Gastrocnemius medialis (tissue), 4 donors: ENCODE measurements around the gene ABR. TPM values are rescaled to one million over a fixed set of nuclear protein-coding genes. Genes with fewer than 3 reads are reported as not detected.

Source experiments
- ATAC-seq, 2 donors: fragments of 150-250 bp; one replicate each; pipeline ENCODE4 v1.9.1; 2016
- DNase-seq, 2 donors: peaks; one replicate each; pipeline ENCODE4 v3.0.0-alpha.2; 2019
- H3K27ac ChIP-seq, 4 donors: fragments of 200-600 bp; sonication (generic); 1 replicate in 1 of 4; 2 replicates in 3 of 4; pipeline ENCODE4 v1.5.1; 2016 to 2018; ENCODE audit warnings: mild to moderate bottlenecking in 2 of 4, moderate library complexity in 1 of 4
- H3K27me3 ChIP-seq, 3 donors: fragments of 200-600 bp; sonication (generic) in 2 of 3; 1 replicate in 1 of 3; 2 replicates in 2 of 3; pipeline versions ENCODE4 v1.5.1 to v1.6.0; 2016 to 2019; ENCODE audit warnings: mild to moderate bottlenecking in 1 of 3, moderate library complexity in 1 of 3
- H3K36me3 ChIP-seq, 2 donors: fragments of 200-600 bp; sonication (generic) in 1 of 2; one replicate each; pipeline ENCODE4 v1.5.1; 2017 to 2018
- H3K4me1 ChIP-seq, 2 donors: fragments of 200-600 bp; sonication (generic) in 1 of 2; one replicate each; pipeline ENCODE4 v1.5.1; 2016 to 2017; ENCODE audit warnings: mild to moderate bottlenecking in 2 of 2
- H3K4me3 ChIP-seq, 4 donors: fragments of 200-600 bp; sonication (generic) in 3 of 4; 1 replicate in 1 of 4; 2 replicates in 3 of 4; pipeline ENCODE4 v1.5.1; 2016 to 2019; ENCODE audit warnings: mild to moderate bottlenecking in 2 of 4
- H3K9me3 ChIP-seq, 3 donors: fragments of 200-600 bp; sonication (generic) in 2 of 3; 1 replicate in 1 of 3; 2 replicates in 2 of 3; pipeline ENCODE4 v1.5.1; 2016 to 2019
- POLR2A ChIP-seq, 2 donors: fragments of 450-650 bp; IDR thresholded peaks; one replicate each; pipeline ENCODE4 v1.6.1; 2017; ENCODE audit warnings: antibody characterized with exemption in 2 of 2, mild to moderate bottlenecking in 2 of 2, moderate library complexity in 2 of 2
- in situ Hi-C, 4 donors: fragments of 200-750 bp; cut with MboI; loops; one replicate each; pipeline versions ENCODE4 v1.15.0 to v1.8.0; 2017; ENCODE audit warnings: low sequenced_read_pairs in 4 of 4
- intact Hi-C: fragments of 100-400 bp; cut with DNase I; formaldehyde crosslinking; loops from one replicate; pipeline ENCODE4 v1.15.1; 2023; ENCODE audit warnings: low total_unique reads
- total RNA-seq, 4 donors: library from RNA; depleted of rRNA; stranded (reverse); fragments of >200 nt; gene quantifications; one replicate each; pipeline versions ENCODE4 v1.1.0 to v1.2.3, GENCODE V29; 2016
- TF ChIP-seq, protein P1 (sequence below), 5 experiments: fragments of 450-650 bp in 3 of 5; fragments of 200-600 bp in 2 of 5; sonication (generic) in 2 of 5; IDR thresholded peaks in 4 of 5; conservative IDR thresholded peaks in 1 of 5; 1 replicate in 4 of 5; 2 replicates in 1 of 5; pipeline ENCODE4 v1.5.1; 2016 to 2019; ENCODE audit warnings: antibody characterized with exemption in 5 of 5, mild to moderate bottlenecking in 3 of 5, moderate library complexity in 3 of 5

ABR gene
- total RNA-seq, 4 donors from 2014 or later = 9.7 to 15.4 (median 12.8) TPM

DNA sequence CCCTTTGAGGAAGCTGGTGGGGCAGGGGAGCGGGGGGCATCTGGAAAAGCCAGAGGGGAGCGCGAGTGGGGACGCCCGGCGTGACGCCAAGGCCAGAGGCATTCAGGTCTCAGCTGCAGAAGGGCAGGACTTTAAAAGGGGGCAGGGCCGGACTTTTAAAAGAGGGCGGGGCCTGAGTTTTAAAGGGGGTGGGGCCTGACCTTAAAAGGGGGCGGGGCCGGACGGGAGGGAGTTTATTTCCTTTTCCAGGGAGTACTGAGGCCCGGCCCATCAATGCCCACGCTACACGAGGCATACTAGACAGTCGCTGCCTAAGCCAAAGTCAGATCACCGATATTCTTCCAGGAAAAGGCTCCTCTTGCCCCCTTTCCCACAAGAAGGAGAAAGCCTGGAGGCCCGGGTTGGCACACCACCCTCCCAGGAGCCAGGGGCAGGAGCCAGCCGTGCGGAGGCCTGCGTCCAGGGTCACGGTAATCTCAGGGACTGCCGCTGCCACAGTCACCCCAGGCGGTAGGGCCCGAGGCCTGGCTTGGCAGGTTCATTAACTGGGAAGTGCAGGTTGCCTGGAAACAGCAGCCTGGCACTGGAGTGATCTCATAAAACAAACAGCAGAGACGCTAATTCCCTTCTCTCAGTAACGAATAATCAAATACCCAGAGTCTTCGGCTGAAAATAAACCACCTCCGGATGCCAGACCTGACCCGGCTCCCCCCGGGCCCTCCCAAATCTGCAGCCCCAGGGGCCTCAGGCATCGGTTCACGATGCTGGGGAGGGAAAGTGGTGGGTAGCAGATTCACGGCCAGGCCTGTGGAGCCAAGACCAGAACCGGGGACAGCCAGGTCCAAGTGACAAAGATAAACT is 92.2 kb downstream of the ABR start:
- Histone ChIP-seq H3K27ac (peak overlapping the region; percentile 61 to 81 (median 74)), H3K27me3 (no peaks in the 10 kb centered on the region), H3K36me3 (peaks cover 0 to 9% of the 10 kb centered on the region in 2 donors), H3K4me1 (peaks cover 6 to 12% of the 10 kb centered on the region in 2 donors), H3K9me3 (no peaks in the 10 kb centered on the region), H3K4me3 (peak overlapping the region in 3 of 4 donors; percentile 17 to 40 (median 32))
- DNase-seq = peak; percentile 38 to 49
- in situ Hi-C loops = no loop called here
- intact Hi-C loops = no loop called here
- ATAC-seq = peak; percentile 68 to 83
- TF ChIP-seq, protein P1, sequence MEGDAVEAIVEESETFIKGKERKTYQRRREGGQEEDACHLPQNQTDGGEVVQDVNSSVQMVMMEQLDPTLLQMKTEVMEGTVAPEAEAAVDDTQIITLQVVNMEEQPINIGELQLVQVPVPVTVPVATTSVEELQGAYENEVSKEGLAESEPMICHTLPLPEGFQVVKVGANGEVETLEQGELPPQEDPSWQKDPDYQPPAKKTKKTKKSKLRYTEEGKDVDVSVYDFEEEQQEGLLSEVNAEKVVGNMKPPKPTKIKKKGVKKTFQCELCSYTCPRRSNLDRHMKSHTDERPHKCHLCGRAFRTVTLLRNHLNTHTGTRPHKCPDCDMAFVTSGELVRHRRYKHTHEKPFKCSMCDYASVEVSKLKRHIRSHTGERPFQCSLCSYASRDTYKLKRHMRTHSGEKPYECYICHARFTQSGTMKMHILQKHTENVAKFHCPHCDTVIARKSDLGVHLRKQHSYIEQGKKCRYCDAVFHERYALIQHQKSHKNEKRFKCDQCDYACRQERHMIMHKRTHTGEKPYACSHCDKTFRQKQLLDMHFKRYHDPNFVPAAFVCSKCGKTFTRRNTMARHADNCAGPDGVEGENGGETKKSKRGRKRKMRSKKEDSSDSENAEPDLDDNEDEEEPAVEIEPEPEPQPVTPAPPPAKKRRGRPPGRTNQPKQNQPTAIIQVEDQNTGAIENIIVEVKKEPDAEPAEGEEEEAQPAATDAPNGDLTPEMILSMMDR (IDR thresholded peaks at IDR 0.05 in 4 of 5, conservative IDR thresholded peaks at IDR 0.05 in 1 of 5) = no peak
- no peak for TF ChIP-seq POLR2A (IDR thresholded peaks at IDR 0.05)

DNA sequence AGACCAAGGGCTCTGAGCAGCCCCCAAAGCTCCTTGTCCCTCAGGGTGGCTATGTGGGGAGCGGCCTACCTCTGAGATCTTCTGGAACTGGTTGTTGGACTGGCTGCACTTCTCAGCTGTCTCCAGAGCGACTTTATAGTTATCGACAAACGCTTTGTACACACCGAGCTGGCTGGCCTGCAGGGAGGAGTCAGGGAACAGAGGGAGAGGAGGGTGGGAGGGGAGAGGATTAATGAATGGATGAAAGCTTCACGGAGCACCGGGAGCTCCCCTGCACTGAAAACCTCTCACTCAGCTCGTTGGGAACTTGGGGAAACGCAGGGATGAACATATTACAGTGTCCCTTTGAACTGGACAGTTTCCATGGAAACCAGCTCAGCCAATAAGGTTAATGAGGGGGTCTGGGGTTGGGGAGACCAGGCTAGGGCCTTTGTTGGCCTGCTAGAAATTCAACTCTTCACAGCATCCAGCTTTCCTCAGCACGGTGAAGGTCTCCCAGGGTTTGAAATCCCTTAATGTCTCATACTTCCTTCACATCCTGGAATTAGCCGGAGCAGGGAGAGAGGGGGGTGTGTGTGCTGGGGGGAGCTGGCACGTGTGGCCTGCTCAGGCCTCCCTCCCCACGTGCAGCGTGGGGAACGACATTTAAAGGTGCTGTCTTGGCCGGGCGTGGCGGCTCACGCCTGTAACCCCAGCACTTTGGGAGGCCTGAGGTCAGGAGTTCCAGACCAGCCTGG is 96.2 kb downstream of the ABR start:
- Histone ChIP-seq H3K36me3 (peaks cover 0 to 7% of the 10 kb centered on the region in 2 donors), H3K4me3 (no peak overlapping the region), H3K9me3 (no peaks in the 10 kb centered on the region), H3K27ac (peak overlapping the region in 1 of 4 donors; percentile 18), H3K4me1 (peaks cover 6 to 12% of the 10 kb centered on the region in 2 donors), H3K27me3 (no peaks in the 10 kb centered on the region)
- no peak for TF ChIP-seq POLR2A (IDR thresholded peaks at IDR 0.05)
- TF ChIP-seq, protein P1 (IDR thresholded peaks at IDR 0.05 in 4 of 5, conservative IDR thresholded peaks at IDR 0.05 in 1 of 5) = no peak
- in situ Hi-C loops = no loop called here
- ATAC-seq = no peak
- intact Hi-C loops = no loop called here
- DNase-seq = no peak

GRCh38 chr17:1082579-1082978 is 97.2 kb downstream of the ABR start:
- Histone ChIP-seq H3K27ac (peak overlapping the region in 1 of 4 donors; percentile 1), H3K9me3 (no peaks in the 10 kb centered on the region), H3K27me3 (no peaks in the 10 kb centered on the region), H3K36me3 (peaks cover 0 to 8% of the 10 kb centered on the region in 2 donors), H3K4me3 (no peak overlapping the region), H3K4me1 (peaks cover under 1 to 6% of the 10 kb centered on the region in 2 donors)
- intact Hi-C loops = no loop called here
- ATAC-seq (no peak), DNase-seq (no peak)
- in situ Hi-C loops = no loop called here
- no peak for TF ChIP-seq POLR2A (IDR thresholded peaks at IDR 0.05)
- TF ChIP-seq, protein P1 (IDR thresholded peaks at IDR 0.05 in 4 of 5, conservative IDR thresholded peaks at IDR 0.05 in 1 of 5) = no peak

- no peak for DNase-seq
- in situ Hi-C loops = no loop called here
- Histone ChIP-seq H3K4me1 (peaks cover 0 to 5% of the 10 kb centered on the region in 2 donors), H3K9me3 (no peaks in the 10 kb centered on the region), H3K27ac (no peak overlapping the region), H3K36me3 (peaks cover 0 to 8% of the 10 kb centered on the region in 2 donors), H3K4me3 (no peak overlapping the region), H3K27me3 (no peaks in the 10 kb centered on the region)
- ATAC-seq = no peak
- intact Hi-C loops = no loop called here
- TF ChIP-seq, protein P1 (IDR thresholded peaks at IDR 0.05 in 4 of 5, conservative IDR thresholded peaks at IDR 0.05 in 1 of 5) = no peak
- TF ChIP-seq POLR2A (IDR thresholded peaks at IDR 0.05) = no peak
Measured at GRCh38 chr17:1078831-1079561, 100.8 kb downstream of the ABR start.
